SK-N-SH (cell line): ENCODE measurements around the gene C8B.

Experiments used
- GATA2 ChIP-seq: sonication (generic); formaldehyde crosslinking; IDR thresholded peaks from 2 replicates; pipeline ENCODE4 v1.5.0; 2020; ENCODE audit warnings: mild to moderate bottlenecking, missing genetic modification reagents
- POLR2AphosphoS5 ChIP-seq: IDR thresholded peaks from 2 replicates; pipeline ENCODE4 v1.6.1; 2012; ENCODE audit warnings: low read depth, low read length
- RAD21 ChIP-seq: IDR thresholded peaks from 2 replicates; pipeline ENCODE4 v1.6.1; 2012; ENCODE audit warnings: mild to moderate bottlenecking, low read length
- RFX5 ChIP-seq: IDR thresholded peaks from 2 replicates; pipeline ENCODE4 v1.6.1; 2012; ENCODE audit warnings: mild to moderate bottlenecking, improper control_type of control experiment, low read length
- TF ChIP-seq, protein P1 (sequence below): fragments of 200-600 bp; sonication (generic); IDR thresholded peaks from 2 replicates; pipeline ENCODE4 v1.6.1; 2017; ENCODE audit warnings: antibody characterized with exemption, mild to moderate bottlenecking, moderate library complexity

DNA sequence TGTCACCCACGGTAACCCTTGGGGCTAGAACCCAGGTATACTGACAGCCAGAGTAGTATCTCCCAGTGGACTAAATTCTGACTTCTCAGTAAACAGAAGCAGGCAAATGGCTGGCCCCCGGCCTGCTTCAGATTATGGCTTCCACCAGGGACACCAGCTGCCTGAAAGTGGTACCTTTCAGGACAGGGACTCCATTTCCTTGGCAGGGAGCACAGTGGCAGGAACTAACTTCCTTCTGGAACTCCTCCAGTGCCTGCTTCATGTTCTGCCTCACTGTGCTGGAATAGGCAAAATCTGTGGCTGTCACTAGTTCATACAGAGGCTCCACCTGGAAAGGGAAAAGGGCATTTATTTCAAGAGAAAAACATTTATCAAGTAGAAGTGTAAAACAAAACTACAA is 32.7 kb downstream of the C8B start:
- TF ChIP-seq, protein P1, sequence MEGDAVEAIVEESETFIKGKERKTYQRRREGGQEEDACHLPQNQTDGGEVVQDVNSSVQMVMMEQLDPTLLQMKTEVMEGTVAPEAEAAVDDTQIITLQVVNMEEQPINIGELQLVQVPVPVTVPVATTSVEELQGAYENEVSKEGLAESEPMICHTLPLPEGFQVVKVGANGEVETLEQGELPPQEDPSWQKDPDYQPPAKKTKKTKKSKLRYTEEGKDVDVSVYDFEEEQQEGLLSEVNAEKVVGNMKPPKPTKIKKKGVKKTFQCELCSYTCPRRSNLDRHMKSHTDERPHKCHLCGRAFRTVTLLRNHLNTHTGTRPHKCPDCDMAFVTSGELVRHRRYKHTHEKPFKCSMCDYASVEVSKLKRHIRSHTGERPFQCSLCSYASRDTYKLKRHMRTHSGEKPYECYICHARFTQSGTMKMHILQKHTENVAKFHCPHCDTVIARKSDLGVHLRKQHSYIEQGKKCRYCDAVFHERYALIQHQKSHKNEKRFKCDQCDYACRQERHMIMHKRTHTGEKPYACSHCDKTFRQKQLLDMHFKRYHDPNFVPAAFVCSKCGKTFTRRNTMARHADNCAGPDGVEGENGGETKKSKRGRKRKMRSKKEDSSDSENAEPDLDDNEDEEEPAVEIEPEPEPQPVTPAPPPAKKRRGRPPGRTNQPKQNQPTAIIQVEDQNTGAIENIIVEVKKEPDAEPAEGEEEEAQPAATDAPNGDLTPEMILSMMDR: no peak
- TF ChIP-seq RFX5 (no peak), POLR2AphosphoS5 (no peak), RAD21 (no peak), GATA2 (no peak)
